Activated CD4-positive, CD25-positive, alpha-beta regulatory T cell treated with anti-CD3 and anti-CD28 coated beads, Interleukin-2, amount 50 U/mL, for 24 hours (primary cell): ENCODE data around the gene ACOX2.
"Not testable (repeated sequence)": the region's sequence is repeated elsewhere in the genome, so short reads cannot be mapped to it uniquely, and the experiment has no call there.

Experiments used
- ATAC-seq, 2 donors: fragments of 150-1000 bp; cut with Tn5 transposase; one replicate each; pipeline ENCODE4 v1.10.0; 2021; ENCODE audit warnings: mild to moderate bottlenecking in 1 of 2, moderate library complexity in 1 of 2

The ACOX2 gene

DNA sequence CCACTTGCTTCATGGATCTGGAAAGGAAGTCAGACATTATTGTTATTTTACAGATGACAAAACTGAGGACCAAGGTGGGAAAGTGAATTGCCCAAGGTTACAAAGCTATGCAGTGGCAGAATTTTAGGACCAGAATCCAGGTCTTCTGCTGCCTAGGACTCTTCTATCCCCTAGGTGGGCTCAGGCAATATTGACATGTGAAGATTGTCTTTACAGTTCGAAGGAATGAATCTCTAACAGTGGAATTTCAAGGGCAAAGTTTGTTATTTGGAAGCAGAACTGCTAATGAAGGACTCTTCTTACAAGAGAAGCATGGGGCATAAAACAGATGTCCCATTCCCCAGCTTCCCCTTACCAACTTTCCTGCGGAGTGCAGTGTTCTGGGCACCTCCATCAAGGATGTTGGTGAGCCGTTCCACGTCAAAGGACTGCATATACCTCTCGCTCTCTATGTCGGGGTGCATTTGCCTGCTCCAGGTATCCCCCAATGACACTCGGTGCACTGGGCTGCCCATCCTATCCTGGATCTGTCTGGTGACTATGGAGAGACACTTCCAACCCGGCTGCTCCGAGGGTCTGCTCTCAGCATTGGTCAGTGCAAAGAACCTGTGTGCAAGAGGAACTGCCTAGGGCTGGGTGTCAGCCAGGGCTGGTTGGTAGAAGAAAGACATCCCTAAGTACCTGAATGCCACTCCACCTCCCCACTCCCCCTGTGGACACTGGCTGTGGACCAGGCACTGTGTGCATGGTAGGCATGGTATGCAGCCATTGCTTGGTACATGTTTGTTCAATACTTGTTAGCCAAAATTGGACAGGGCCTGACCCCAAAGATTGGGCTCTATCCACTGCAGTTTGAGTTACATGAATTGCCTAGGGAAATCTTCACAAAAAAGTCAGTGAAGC is 2.1 kb downstream of the ACOX2 start:
- ATAC-seq = no peak

DNA sequence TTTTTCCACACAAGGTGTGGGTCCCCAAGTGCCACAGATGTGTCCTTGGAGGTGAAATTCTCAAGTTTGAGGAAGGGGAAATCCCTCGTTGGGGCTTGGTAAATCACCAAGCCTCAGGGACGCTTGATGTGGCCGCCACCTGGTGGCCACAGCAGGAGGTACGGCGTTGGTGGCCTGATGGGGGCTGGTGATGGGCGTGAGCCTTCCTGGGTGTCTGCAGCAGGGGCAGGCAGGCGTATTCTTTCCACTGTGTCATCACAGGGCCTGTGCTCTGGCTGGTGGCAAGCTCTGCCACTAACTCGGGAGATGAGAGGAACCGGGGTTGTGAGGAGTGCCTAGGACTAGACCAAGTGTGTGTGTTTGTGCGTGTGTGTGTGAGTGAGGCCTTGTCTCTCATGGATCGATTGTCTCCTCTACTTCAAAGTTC is 4.2 kb downstream of the ACOX2 start:
- ATAC-seq = peak; percentile 94 to 97

GRCh38 chr3:58531956-58532355 is 5.0 kb downstream of the ACOX2 start:
- no peak for ATAC-seq

DNA sequence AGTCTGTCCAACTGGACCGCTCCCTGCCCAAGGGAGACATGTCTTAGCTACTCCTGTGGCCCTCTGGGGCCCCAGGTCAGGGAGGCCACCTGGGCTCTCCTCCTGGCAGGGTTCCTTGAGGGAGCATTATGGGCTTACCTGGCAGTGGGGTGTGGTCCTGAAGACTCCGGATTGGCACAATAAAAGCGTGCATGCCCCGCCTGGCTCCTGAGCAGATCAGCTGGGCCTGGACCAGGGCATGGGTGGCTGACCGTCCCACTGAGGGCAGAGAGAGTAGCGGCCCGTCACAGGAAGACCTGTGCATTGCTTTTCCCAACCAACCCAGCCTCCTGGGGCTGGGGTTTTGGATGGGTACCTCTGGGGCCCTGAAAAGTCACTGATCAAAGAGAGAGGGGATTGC is 5.4 kb downstream of the ACOX2 start:
- ATAC-seq = no peak

DNA sequence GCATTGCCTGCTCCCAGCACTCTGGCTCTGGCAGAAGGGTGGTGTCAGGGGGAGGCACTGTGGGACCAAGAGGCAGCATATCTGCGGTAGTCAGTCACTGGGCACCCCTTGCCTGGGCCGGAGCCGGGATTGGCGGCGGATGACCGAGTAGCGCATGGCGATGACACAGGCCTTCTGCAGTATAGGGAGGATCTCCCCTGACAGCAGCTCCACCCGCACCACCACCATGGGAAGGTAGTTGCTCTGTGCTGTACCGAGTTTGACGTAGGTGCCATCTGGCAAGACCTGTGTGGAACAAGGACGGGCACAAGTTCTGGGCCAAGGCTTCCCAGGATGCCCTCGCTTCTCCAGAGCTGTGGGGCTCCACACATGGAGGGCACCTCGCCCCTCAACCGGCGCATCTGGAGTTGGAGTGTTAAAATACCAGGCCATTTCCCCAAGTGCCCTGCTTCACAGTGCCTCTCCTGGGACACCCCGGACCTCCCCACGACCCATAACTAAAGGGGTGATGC is 6.6 kb downstream of the ACOX2 start:
- ATAC-seq = no peak

GRCh38 chr3:58529516-58530353 is 7.3 kb downstream of the ACOX2 start:
- ATAC-seq = no peak

DNA sequence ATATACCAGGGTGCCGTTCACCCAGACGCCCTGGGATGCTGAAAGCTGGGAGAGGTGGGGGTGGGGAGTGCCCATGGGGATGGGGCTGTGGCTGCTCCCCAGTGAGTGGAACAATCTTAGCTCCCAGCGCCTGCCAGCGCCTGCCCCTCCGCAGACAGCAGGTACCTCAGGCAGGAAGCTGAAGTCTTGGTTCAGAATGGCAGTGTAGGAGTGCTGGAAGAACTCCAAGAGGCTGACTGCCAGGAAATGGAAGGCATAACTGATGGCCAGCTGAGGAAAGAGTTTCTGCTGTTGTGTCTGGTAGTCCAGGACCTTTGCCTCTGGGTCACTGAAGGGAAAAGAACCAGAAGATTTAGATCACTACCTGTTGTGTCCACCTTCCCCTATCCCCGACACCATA is 8.4 kb downstream of the ACOX2 start:
- ATAC-seq = no peak

GRCh38 chr3:58527440-58527839 is 9.6 kb downstream of the ACOX2 start:
- not testable (repeated sequence) for ATAC-seq

- peak in 1 of 2 donors; percentile 20 for ATAC-seq
Measured at GRCh38 chr3:58526515-58526957, 10.5 kb downstream of the ACOX2 start.

GRCh38 chr3:58524326-58524888 is 12.6 kb downstream of the ACOX2 start:
- peak in 1 of 2 donors; percentile 9 for ATAC-seq

GRCh38 chr3:58522759-58523425 is 14.1 kb downstream of the ACOX2 start:
- ATAC-seq = no peak

GRCh38 chr3:58521917-58522631 is 14.9 kb downstream of the ACOX2 start:
- no peak for ATAC-seq

GRCh38 chr3:58521336-58521670 is 15.7 kb downstream of the ACOX2 start:
- ATAC-seq = no peak

DNA sequence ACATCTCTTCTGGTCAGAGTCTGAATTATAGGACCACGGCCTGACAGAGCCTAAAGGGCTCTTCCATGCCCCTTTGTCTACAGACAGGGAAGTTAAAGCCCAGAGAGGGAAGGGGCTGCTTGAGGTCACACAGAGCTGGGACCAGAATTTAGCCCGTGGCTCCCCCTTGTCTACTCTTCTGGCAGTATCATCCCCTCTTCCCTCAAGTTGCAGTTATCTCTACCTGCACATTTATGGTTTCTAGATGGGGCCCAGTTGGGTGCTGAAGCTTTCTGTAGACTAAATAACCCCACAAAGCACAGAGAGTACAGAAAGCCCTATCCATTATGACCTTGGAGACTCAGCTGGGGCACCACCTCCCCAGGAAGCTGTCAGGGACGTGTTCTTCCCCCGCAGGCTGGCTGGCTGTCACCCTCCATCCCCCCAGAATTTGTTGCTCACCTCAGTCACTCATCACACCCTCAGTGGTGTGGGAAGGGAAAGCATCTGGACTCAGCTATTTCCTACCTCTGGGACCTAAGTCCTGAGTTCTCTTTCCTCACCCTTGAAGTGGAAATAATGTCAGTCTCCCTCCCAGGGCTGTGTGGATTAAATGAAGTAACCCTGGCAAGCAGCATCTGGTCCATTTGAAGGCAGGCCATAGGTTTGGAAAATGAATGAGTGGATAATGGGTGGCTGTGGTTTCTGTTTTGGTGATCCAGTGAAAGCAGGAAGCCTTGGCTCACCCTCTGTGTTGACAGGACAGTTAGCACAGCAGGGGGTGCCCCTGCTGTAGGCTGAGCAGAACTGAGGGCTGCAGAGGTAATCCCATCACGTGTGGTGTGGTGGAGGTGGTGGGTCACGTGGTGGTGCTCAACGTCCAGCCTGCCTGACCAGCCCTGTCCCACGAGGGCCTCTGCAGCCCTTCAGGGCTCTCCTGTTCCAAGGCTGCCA is 16.3 kb downstream of the ACOX2 start:
- ATAC-seq = no peak

GRCh38 chr3:58519668-58520402 is 17.2 kb downstream of the ACOX2 start:
- ATAC-seq = no peak

DNA sequence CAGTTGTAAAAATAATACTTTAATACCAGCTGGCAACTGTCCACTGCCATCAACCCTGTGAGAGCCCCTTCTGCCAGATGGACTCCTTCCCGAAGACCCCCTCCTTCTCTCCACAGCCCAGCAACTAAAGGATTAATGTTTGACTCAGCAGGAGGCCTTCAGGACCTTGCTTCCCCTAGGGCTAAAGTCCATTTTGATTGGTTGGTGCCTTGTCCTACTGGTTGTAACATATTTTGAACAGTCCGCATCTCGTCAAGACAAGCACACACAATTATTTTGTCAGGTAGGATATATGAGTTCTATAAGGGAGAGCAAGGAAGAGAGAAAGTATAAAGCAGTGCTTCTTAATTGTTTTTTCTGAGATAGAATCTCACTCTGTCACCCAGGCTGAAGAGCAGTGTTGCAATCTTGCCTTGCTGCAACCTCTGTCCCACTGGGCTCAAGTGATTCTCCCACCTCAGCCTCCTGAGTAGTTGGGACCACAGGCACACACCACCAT is 18.6 kb downstream of the ACOX2 start:
- ATAC-seq = no peak

GRCh38 chr3:58514405-58514804 is 22.6 kb downstream of the ACOX2 start:
- no peak for ATAC-seq

DNA sequence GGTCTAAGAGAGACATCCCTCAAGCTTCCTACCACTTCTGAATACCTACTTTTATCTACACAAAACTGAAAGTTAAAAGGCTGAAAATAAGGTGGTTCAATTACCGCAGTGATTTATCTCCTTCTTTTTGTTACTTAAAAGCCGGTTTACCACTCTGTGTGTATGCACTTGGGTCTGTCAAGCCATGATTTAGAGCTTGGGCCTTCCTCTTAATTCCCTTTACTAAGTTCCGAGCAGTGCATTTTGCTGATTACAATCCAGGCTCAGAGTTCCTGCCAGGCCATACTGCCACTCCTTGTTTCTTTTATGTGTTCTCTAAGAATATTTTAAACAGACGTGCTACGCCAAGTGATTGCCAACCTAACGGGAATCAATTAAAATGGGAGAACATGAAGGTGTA is 28.6 kb downstream of the ACOX2 start:
- no peak for ATAC-seq

- no peak for ATAC-seq
Measured at GRCh38 chr3:58507356-58508078, 29.5 kb downstream of the ACOX2 start.
